Measurements from ENCODE around the gene SIVA1.

The SIVA1 gene

DNA sequence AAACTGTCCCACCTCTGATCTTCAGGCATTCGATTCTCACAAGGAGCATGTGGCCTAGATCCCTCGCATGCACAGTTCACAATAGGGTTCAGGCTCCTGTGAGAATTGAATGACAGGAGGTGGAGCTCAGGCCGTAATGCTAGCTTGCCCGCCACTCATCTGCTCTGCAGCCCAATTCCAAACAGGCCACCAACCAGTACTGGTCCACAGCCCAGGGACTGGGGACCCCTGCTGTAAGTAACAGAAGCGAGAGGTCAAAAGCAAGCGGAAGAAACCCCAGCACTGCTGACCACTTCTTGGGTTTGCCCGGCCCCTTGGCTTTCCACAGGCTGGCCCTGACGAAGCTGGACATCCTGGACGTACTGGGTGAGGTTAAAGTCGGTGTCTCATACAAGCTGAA is 8.5 kb upstream of the SIVA1 start:
- peak overlapping the region; percentile 94 for H3K27ac ChIP-seq
- CTCF ChIA-PET, result interaction anchor here (1.3 kb wide), 1 partner anchor 21 kb away, joined by 5 read pairs; no protein-coding TSS in a partner anchor
- TF ChIP-seq, protein P1, sequence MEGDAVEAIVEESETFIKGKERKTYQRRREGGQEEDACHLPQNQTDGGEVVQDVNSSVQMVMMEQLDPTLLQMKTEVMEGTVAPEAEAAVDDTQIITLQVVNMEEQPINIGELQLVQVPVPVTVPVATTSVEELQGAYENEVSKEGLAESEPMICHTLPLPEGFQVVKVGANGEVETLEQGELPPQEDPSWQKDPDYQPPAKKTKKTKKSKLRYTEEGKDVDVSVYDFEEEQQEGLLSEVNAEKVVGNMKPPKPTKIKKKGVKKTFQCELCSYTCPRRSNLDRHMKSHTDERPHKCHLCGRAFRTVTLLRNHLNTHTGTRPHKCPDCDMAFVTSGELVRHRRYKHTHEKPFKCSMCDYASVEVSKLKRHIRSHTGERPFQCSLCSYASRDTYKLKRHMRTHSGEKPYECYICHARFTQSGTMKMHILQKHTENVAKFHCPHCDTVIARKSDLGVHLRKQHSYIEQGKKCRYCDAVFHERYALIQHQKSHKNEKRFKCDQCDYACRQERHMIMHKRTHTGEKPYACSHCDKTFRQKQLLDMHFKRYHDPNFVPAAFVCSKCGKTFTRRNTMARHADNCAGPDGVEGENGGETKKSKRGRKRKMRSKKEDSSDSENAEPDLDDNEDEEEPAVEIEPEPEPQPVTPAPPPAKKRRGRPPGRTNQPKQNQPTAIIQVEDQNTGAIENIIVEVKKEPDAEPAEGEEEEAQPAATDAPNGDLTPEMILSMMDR (conservative IDR thresholded peaks at IDR 0.05; ENCODE audit: low read depth), result no peak
- no peak for DNase-seq (ENCODE audit: low spot score)
- POLR2A ChIA-PET (ENCODE audit: low non-redundant PET), result no interaction called here

DNA sequence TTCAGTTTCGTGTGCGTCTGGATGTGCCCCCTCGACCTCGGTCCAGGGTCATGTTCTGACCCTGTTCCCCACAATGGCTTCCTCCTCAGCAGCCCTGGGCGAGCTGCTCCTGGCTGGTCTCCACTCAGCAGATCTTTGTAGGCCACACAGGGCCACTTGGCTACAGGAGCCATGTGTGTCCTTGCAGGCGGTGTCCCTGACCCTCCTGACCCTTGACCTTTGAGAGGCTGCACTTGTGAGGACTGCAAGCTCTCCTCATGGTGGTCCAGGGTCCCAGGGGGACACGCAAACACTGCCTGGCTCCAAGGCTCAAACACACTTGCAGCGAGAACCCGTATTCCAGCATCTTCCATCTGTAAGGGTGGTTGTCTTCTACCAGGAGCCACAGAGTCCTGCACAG is 7.5 kb upstream of the SIVA1 start:
- POLR2A ChIA-PET (ENCODE audit: low non-redundant PET), result no interaction called here
- H3K27ac ChIP-seq, result peak overlapping the region; percentile 94
- CTCF ChIA-PET, result interaction anchor here (1.3 kb wide), 2 partner anchors 14 to 22 kb away, joined by 4 to 5 read pairs; no protein-coding TSS in a partner anchor
- TF ChIP-seq, protein P1 (conservative IDR thresholded peaks at IDR 0.05; ENCODE audit: low read depth), result no peak
- DNase-seq (ENCODE audit: low spot score), result no peak

DNA sequence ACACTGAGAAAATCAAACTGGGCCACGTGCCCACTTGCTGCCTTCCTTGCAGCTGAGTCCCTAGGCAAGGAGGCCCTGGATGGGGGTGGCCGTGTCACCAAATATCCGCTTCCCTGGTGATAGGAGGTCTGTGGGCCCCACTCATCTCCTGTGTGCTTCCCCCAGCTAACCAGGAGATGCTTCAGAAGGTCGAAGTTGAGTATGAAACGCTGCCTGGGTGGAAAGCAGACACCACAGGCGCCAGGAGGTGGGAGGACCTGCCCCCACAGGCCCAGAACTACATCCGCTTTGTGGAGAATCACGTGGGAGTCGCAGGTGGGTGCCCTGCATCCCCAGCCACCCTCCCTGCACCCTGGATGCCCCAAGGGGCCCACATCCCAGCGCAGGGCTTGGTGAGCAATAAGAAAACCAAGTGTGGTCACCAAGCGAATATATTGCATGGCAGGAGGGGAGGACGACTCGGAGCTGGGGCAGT is 6.8 kb upstream of the SIVA1 start:
- DNase-seq (ENCODE audit: low spot score), result no peak
- CTCF ChIA-PET, result interaction anchor here (1.3 kb wide), 2 partner anchors 15 to 23 kb away, joined by 4 to 5 read pairs; no protein-coding TSS in a partner anchor
- H3K27ac ChIP-seq, result peak overlapping the region; percentile 94
- TF ChIP-seq, protein P1 (conservative IDR thresholded peaks at IDR 0.05; ENCODE audit: low read depth), result no peak
- POLR2A ChIA-PET (ENCODE audit: low non-redundant PET), result no interaction called here

DNA sequence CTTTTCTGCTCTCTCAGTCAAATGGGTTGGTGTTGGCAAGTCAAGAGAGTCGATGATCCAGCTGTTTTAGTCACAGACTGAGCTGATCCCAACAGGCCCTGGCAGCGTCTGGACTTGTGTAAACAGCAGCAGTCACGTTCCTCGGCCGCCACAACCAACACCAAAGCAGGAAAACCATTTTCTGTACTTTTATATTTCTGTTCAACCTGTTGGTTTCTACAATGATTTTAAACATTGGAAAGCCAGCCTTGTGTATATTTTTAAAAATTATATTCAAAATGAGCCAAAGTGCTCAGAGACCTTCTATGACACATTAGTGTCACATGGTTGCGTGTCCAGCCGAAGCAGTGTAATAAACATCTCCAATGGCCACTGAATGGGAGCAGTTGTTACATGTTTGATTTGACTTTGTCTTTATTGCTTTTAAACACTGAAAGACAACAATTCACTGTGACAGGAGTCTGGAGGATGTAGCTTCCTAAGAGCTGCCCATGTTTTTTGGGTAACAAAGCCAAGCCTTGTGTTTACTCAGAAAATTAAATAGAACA is 5.9 kb upstream of the SIVA1 start:
- DNase-seq (ENCODE audit: low spot score), result no peak
- ChIA-PET CTCF (interaction anchor here (3.8 kb wide), 1 partner anchor 24 kb away, joined by 28 read pairs; the partner anchor contains the start of gene ADSS1), POLR2A (ENCODE audit: low non-redundant PET) (interaction anchor here (0.9 kb wide), 1 partner anchor 10 kb away, joined by 4 read pairs; no protein-coding TSS in a partner anchor)
- TF ChIP-seq, protein P1 (conservative IDR thresholded peaks at IDR 0.05; ENCODE audit: low read depth), result no peak
- H3K27ac ChIP-seq, result peak overlapping the region; percentile 94

DNA sequence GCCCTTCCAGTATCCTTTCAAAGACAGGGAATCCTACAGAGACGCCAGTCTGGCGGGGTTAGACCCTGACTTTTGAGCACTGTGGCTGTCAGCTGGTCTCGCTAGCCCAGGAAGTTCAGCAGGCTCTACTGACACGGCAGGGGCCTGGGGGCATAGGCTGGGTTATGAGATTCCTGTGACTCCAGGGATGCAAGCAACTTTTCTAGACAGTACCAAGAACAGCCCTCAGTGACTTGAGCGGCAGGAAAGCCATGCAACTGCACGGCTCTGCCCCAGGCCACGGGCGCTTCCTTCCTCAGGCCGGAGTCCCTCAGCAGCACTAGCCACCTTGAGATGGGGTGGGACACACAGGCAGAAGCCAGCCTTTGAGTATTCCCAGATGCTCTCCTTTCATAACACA is 5.1 kb upstream of the SIVA1 start:
- ChIA-PET POLR2A (ENCODE audit: low non-redundant PET) (interaction anchor here (0.9 to 1.8 kb wide), 2 partner anchors 11 to 23 kb away, joined by 4 to 7 read pairs; no protein-coding TSS in a partner anchor), CTCF (interaction anchor here (3.8 kb wide), 1 partner anchor 25 kb away, joined by 28 read pairs; the partner anchor contains the start of gene ADSS1)
- no peak for DNase-seq (ENCODE audit: low spot score)
- TF ChIP-seq, protein P1 (conservative IDR thresholded peaks at IDR 0.05; ENCODE audit: low read depth), result no peak
- H3K27ac ChIP-seq, result peak overlapping the region; percentile 94

DNA sequence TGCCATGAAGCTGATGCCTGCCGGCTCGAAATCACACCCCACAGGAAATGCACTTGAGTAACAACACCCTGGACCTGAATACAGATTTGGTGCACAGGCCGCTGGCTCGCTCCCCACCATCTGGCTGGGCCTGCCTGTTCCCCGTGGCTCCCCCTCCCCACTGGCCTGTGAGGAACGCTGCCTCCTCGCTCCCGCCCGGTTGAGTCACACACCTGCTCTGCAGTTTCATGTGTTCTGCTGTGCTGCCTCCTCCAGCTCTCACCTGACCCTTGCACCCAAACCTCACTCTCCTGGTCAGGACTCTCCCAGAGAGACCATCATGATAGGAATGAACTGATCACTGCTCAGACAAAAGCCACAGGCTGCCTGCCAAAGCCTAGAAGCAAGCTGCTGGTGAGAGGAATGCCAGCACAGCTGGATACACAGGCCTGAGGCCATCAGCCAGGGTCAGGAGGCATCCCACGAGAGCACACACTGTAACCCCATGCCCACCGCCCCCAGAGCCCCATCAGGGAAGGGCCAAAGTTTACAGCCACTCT is 3.8 kb upstream of the SIVA1 start:
- DNase-seq (ENCODE audit: low spot score), result peak; percentile 55
- H3K27ac ChIP-seq, result peak overlapping the region; percentile 94
- TF ChIP-seq, protein P1 (conservative IDR thresholded peaks at IDR 0.05; ENCODE audit: low read depth), result peak; percentile 31; the same call in 1 of the 2 replicates
- ChIA-PET CTCF (interaction anchor here (0.6 to 3.8 kb wide), 3 partner anchors 19 to 29 kb away, joined by 3 to 28 read pairs (median 5); partner anchors contain the start of gene ADSS1), POLR2A (ENCODE audit: low non-redundant PET) (interaction anchor here (0.6 to 1.8 kb wide), 2 partner anchors 24 to 666 kb away, joined by 3 to 7 read pairs; no protein-coding TSS in a partner anchor)

Measured in RWPE1 (cell line).